Body of pancreas (tissue), 4 donors: ENCODE data around the gene TP53BP2.

Experiments used
- CTCF ChIP-seq, 7 experiments: fragments of 450-650 bp in 4 of 7; fragments of 200-600 bp in 3 of 7; sonication (generic) in 3 of 7; IDR thresholded peaks; one replicate each; pipeline ENCODE4 v1.5.1; 2016 to 2019; ENCODE audit warnings: antibody characterized with exemption in 7 of 7
- POLR2A ChIP-seq, 3 donors: fragments of 450-650 bp; IDR thresholded peaks; one replicate each; pipeline ENCODE4 v1.6.1; 2016; ENCODE audit warnings: antibody characterized with exemption in 3 of 3, mild to moderate bottlenecking in 2 of 3

- TF ChIP-seq CTCF (IDR thresholded peaks at IDR 0.05) (no peak), POLR2A (IDR thresholded peaks at IDR 0.05) (peak in 2 of 3 donors; percentile 27 to 37)
Observed at GRCh38 chr1:223845037-223845809, 524 bp downstream of the TP53BP2 start.
